ENCODE results near the gene SOX5.

Gene SOX5

DNA sequence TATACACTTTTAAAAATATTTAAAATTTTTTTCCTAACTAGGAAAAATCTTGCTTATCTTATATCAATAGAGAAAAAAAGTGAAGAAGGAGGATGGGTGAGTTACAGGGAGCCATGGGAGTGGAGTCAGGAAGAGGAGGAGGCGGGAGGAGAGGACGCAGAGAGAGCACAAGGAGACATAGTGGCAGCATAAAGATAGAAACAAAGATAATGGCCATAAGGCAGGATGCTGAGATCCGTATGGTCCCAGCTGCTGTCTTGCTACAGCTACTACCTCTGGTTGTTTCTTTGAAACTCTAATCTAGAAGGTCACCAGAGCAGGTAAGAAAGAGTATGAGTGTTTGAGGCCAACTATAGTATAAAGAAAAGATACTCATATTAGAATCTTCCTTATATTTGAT, 2.6 kb upstream of the SOX5 start:
- no peak for DNase-seq (ENCODE audit: low read depth)
- TF ChIP-seq, protein P1, sequence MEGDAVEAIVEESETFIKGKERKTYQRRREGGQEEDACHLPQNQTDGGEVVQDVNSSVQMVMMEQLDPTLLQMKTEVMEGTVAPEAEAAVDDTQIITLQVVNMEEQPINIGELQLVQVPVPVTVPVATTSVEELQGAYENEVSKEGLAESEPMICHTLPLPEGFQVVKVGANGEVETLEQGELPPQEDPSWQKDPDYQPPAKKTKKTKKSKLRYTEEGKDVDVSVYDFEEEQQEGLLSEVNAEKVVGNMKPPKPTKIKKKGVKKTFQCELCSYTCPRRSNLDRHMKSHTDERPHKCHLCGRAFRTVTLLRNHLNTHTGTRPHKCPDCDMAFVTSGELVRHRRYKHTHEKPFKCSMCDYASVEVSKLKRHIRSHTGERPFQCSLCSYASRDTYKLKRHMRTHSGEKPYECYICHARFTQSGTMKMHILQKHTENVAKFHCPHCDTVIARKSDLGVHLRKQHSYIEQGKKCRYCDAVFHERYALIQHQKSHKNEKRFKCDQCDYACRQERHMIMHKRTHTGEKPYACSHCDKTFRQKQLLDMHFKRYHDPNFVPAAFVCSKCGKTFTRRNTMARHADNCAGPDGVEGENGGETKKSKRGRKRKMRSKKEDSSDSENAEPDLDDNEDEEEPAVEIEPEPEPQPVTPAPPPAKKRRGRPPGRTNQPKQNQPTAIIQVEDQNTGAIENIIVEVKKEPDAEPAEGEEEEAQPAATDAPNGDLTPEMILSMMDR (conservative IDR thresholded peaks at IDR 0.05; ENCODE audit: control insufficient read depth, insufficient read depth, low read depth, low read length) = no peak
- no peak overlapping the region for H3K4me3 ChIP-seq (ENCODE audit: control insufficient read depth, low read depth, low read length)

DNA sequence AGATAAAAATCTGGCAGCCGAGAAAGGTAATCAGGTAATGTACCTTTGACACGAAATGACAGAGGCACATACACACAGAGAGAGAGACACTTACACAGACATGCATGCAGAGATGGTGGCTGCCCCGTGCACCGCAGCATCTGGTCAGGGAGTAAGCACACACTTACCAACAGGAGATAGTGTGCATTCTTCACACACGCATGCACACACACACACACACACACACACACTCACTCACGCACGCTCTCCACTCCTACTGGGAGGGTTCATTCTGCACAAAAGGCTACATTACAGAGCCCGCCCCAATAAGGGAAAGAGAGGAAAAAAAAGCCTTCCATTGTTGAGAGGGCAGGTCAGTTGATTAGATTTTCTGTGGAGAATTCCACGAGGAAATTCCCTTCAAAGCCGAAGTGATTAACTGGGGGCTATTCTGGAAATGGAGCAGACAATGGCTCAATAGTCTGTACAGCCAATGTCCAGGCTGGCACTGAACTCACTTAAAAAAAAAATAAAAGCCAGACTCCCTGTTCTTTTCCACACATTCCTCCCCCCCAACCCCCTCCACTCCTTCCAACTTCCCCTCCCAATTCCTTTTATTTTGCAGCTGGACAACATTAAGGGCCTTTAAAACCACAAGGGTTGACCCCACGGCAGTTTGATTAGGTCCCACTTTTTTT, 1.4 kb upstream of the SOX5 start:
- peak overlapping the region; percentile 65 for H3K4me3 ChIP-seq (ENCODE audit: control insufficient read depth, low read depth, low read length)
- peak; percentile 19 for DNase-seq (ENCODE audit: low read depth)

DNA sequence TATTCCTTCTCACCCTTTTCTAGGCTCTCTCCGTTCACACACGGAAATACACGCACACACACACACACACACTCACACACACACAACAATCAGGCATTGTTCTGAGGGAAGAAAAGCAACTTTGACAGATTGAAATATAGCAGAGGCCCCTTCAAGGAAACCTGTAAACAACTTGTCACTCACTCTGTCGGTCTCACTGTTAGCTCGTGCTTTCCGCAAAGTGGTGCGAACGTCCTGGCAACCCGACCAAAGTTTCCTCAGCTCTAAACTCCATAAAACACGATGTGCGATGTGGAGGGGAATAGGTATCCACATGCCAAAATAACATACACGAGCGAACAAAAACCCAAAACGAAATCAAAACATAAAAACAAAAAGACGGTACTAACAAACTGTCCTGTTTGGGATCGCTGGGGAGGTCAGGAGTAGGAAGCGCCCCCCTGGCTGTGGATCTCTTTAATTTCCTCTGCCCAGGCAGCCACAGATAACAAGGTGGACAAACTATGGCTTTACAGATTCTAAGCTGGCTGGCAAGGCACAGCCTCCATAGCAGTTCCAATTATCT, 822 bp upstream of the SOX5 start:
- DNase-seq (ENCODE audit: low read depth) = peak; percentile 19
- TF ChIP-seq, protein P1 (conservative IDR thresholded peaks at IDR 0.05; ENCODE audit: control insufficient read depth, insufficient read depth, low read depth, low read length) = no peak
- peak overlapping the region; percentile 65 for H3K4me3 ChIP-seq (ENCODE audit: control insufficient read depth, low read depth, low read length)

More for the DNA sequence above, 1.4 kb upstream of the SOX5 start:
- TF ChIP-seq, protein P1 (conservative IDR thresholded peaks at IDR 0.05; ENCODE audit: control insufficient read depth, insufficient read depth, low read depth, low read length) = no peak

DNA sequence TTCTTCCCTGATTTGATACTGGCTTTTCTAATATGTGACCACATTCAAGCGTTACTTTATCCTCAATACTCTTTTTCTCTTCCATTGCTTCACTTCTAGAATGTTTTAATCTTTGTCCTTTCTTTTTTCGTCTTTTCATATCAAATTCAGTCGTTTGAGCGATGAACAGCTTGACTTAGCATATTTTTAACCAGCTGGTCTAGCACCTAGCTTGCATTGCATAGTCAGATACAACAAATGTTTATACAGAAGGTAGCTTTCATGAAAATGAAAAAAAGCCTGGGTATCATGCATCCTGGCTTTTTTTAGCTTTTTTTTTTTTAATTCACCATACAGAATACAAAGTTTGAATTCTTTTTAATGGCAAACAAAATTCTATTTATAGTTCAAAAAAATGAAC, 1.2 kb downstream of the SOX5 start:
- TF ChIP-seq, protein P1 (conservative IDR thresholded peaks at IDR 0.05; ENCODE audit: control insufficient read depth, insufficient read depth, low read depth, low read length) = no peak
- no peak for DNase-seq (ENCODE audit: low read depth)
- no peak overlapping the region for H3K4me3 ChIP-seq (ENCODE audit: control insufficient read depth, low read depth, low read length)

DNA sequence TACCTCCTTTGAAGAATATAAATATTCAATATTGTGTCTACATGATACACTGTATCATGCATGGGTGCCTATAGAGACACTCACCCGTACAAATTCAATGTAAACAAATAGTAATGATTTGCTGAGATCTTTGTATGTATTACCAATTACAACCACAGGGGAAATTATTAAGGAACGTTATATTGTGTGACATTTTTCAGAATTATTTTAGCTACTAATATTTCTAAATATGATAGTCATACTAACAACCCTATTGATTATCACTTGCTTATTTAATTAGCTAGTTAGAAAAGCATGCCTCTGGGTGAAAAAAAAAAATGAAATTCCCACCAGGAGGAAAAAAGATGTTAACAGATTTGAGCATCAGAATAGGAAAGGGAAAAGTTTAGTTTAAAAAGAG, 2.1 kb downstream of the SOX5 start:
- DNase-seq (ENCODE audit: low read depth) = no peak
- H3K4me3 ChIP-seq (ENCODE audit: control insufficient read depth, low read depth, low read length) = no peak overlapping the region
- TF ChIP-seq, protein P1 (conservative IDR thresholded peaks at IDR 0.05; ENCODE audit: control insufficient read depth, insufficient read depth, low read depth, low read length) = no peak

DNA sequence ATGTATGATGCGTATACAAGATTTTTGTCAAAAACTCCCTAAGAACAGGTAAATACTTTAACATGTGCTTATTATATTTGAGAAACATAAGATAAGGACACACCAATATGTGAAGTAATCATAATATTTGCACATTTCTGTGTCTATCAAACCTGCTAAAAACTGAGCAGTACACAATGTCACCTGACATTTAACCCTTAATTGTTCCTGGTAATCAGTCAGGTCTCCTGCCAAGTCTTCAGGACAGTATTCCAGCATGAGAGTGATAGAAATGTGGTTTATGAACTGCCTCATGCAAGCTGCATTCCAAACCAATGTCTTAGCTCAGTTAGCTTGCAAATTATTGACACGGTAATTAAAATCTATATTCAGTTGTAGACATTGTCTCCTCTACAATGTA, 4.2 kb downstream of the SOX5 start:
- TF ChIP-seq, protein P1 (conservative IDR thresholded peaks at IDR 0.05; ENCODE audit: control insufficient read depth, insufficient read depth, low read depth, low read length) = no peak
- no peak overlapping the region for H3K4me3 ChIP-seq (ENCODE audit: control insufficient read depth, low read depth, low read length)
- no peak for DNase-seq (ENCODE audit: low read depth)

All from fibroblast of mammary gland (primary cell).